HEK293 (cell line): ENCODE data around the gene SLC39A10.

Source experiments
- CTCF ChIA-PET: fragments of 350-600 bp; formaldehyde crosslinking; extraction: SDS; loops from one replicate; lab custom pipeline; 2021; ENCODE audit warnings: antibody characterized with exemption; lab: Yijun Ruan, JAX
- POLR2A ChIA-PET: fragments of 300-600 bp; formaldehyde crosslinking; extraction: SDS; loops from one replicate; lab custom pipeline; 2020; ENCODE audit warnings: antibody characterized with exemption, inconsistent platforms; lab: Yijun Ruan, JAX
- H3K27ac ChIP-seq: fragments of 200-500 bp; sonication (Bioruptor generic); 2 replicates; pipeline ENCODE4 v1.5.1; 2014; ENCODE audit warnings: low read depth, low read length, control low read depth, inconsistent platforms; ENCODE audit errors: extremely low read depth
- H3K36me3 ChIP-seq, 2 experiments: fragments of 200-500 bp in 1 of 2; sonication (Bioruptor generic) in 1 of 2; 1 replicate in 1 of 2; 2 replicates in 1 of 2; pipeline ENCODE4 v1.5.1; 2014 to 2017; ENCODE audit warnings: inconsistent platforms in 2 of 2, low read length in 2 of 2; ENCODE audit not compliant: control insufficient read depth in 2 of 2, insufficient read depth in 1 of 2
- H3K4me1 ChIP-seq: fragments of 200-500 bp; sonication (Bioruptor generic); 2 replicates; pipeline ENCODE4 v1.5.1; 2014; ENCODE audit warnings: mild to moderate bottlenecking, low read length, inconsistent platforms; ENCODE audit not compliant: control insufficient read depth, insufficient read depth
- H3K4me3 ChIP-seq: 2 replicates; pipeline ENCODE4 v1.5.1; 2011; ENCODE audit warnings: low read depth, mild to moderate bottlenecking, control low read depth, low read length, moderate library complexity
- H3K9me3 ChIP-seq: fragments of 200-500 bp; sonication (Bioruptor generic); 2 replicates; pipeline ENCODE4 v1.5.1; 2014; ENCODE audit warnings: low read depth, low read length, inconsistent platforms; ENCODE audit not compliant: control insufficient read depth, insufficient read depth
- BCL11A ChIP-seq: fragments of 450-650 bp; formaldehyde crosslinking; IDR thresholded peaks from 2 replicates; pipeline ENCODE4 v1.5.1; 2016; ENCODE audit warnings: low read depth, missing biosample characterization, missing genetic modification characterization
- INSM2 ChIP-seq: fragments of 450-650 bp; formaldehyde crosslinking; IDR thresholded peaks from 2 replicates; pipeline ENCODE4 v1.5.1; 2016; ENCODE audit warnings: missing biosample characterization, missing genetic modification characterization
- PRDM2 ChIP-seq: fragments of 450-650 bp; formaldehyde crosslinking; IDR thresholded peaks from 2 replicates; pipeline ENCODE4 v1.5.1; 2016; ENCODE audit warnings: missing biosample characterization, missing genetic modification characterization, borderline replicate concordance
- REPIN1 ChIP-seq: fragments of 450-650 bp; formaldehyde crosslinking; IDR thresholded peaks from 2 replicates; pipeline ENCODE4 v1.5.1; 2017; ENCODE audit warnings: missing biosample characterization, missing genetic modification characterization, low read depth
- ZBTB48 ChIP-seq: fragments of 450-650 bp; formaldehyde crosslinking; IDR thresholded peaks from 2 replicates; pipeline ENCODE4 v1.5.1; 2016; ENCODE audit warnings: missing biosample characterization, missing genetic modification characterization
- ZBTB8A ChIP-seq: fragments of 450-650 bp; formaldehyde crosslinking; IDR thresholded peaks from 2 replicates; pipeline ENCODE4 v1.5.1; 2016; ENCODE audit warnings: missing biosample characterization, missing genetic modification characterization
- ZEB2 ChIP-seq: fragments of 450-650 bp; formaldehyde crosslinking; IDR thresholded peaks from 2 replicates; pipeline ENCODE4 v1.5.1; 2016; ENCODE audit warnings: missing biosample characterization, missing genetic modification characterization
- ZFHX2 ChIP-seq: fragments of 450-650 bp; formaldehyde crosslinking; conservative IDR thresholded peaks from 2 replicates; pipeline ENCODE4 v1.5.1; 2016; ENCODE audit warnings: missing biosample characterization, missing genetic modification characterization
- ZNF169 ChIP-seq: fragments of 450-650 bp; formaldehyde crosslinking; IDR thresholded peaks from 2 replicates; pipeline ENCODE4 v1.5.1; 2016; ENCODE audit warnings: missing biosample characterization, missing genetic modification characterization
- ZNF274 ChIP-seq, 2 experiments: fragments of 200-500 bp in 1 of 2; fragments of 450-650 bp in 1 of 2; sonication (Bioruptor generic) in 1 of 2; formaldehyde crosslinking in 1 of 2; IDR thresholded peaks; 2 replicates each; pipeline versions ENCODE4 v1.5.1 to v1.6.1; 2014 to 2016; ENCODE audit warnings: borderline replicate concordance in 1 of 2, inconsistent platforms in 1 of 2, low read length in 1 of 2, missing biosample characterization in 1 of 2, missing genetic modification characterization in 1 of 2
- ZNF292 ChIP-seq: fragments of 450-650 bp; formaldehyde crosslinking; IDR thresholded peaks from 2 replicates; pipeline ENCODE4 v1.5.1; 2016; ENCODE audit warnings: low read depth, missing biosample characterization, missing genetic modification characterization, borderline replicate concordance
- ZNF354C ChIP-seq: fragments of 450-650 bp; formaldehyde crosslinking; IDR thresholded peaks from 2 replicates; pipeline ENCODE4 v1.5.1; 2016; ENCODE audit warnings: missing biosample characterization, missing genetic modification characterization, low read depth, borderline replicate concordance
- ZNF423 ChIP-seq: fragments of 450-650 bp; formaldehyde crosslinking; IDR thresholded peaks from 2 replicates; pipeline ENCODE4 v1.5.1; 2016; ENCODE audit warnings: missing biosample characterization, missing genetic modification characterization
- ZNF521 ChIP-seq: fragments of 450-650 bp; formaldehyde crosslinking; IDR thresholded peaks from 2 replicates; pipeline ENCODE4 v1.5.1; 2017; ENCODE audit warnings: missing biosample characterization, mild to moderate bottlenecking, missing genetic modification characterization
- ZNF747 ChIP-seq: fragments of 450-650 bp; formaldehyde crosslinking; IDR thresholded peaks from 2 replicates; pipeline ENCODE4 v1.5.1; 2016; ENCODE audit warnings: missing biosample characterization, missing genetic modification characterization
- ZNF776 ChIP-seq: fragments of 450-650 bp; formaldehyde crosslinking; IDR thresholded peaks from 2 replicates; pipeline ENCODE4 v1.5.0; 2017; ENCODE audit warnings: missing biosample characterization, missing genetic modification characterization, borderline replicate concordance
- TF ChIP-seq, protein P1 (sequence below): fragments of 450-650 bp; formaldehyde crosslinking; conservative IDR thresholded peaks from 2 replicates; pipeline ENCODE4 v1.5.1; 2016; ENCODE audit warnings: low read depth, missing biosample characterization, missing genetic modification characterization
- TF ChIP-seq, protein P2 (sequence below): fragments of 450-650 bp; formaldehyde crosslinking; IDR thresholded peaks from 2 replicates; pipeline ENCODE4 v1.5.1; 2016; ENCODE audit warnings: missing biosample characterization, missing genetic modification characterization

Gene SLC39A10

GRCh38 chr2:195649629-195650190 lies 7.3 kb upstream of the SLC39A10 start:
- CTCF ChIA-PET: no interaction called here
- H3K4me1 ChIP-seq: no peaks in the 10 kb centered on the region
- POLR2A ChIA-PET: no interaction called here

DNA sequence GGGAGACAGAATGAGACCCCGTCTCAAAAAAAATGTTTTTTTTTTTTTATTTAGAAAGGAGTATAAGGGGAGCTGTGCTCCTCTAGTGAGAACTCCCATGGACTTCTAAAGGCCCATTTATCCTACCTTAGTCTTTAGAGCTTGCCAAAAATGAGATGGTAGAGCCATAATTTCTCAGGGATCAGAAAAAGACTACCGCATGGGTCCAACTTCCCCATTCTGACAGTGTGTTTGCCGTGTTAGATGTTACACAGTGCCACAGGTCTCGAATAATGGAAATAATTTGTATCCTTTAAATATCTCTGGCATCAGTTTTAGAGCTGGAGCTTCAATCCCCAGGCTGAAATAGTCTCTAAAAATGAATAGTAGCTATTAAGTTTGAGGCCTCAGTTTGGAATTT lies 6.0 kb upstream of the SLC39A10 start:
- H3K27ac ChIP-seq: no peak overlapping the region
- H3K36me3 ChIP-seq: no peaks in the 10 kb centered on the region
- ChIA-PET CTCF (no interaction called here), POLR2A (no interaction called here)
- no peaks in the 10 kb centered on the region for H3K9me3 ChIP-seq
- no peak overlapping the region for H3K4me3 ChIP-seq
- TF ChIP-seq ZBTB48 (tag by site-specific recombination) (no peak), ZEB2 (no peak), ZFHX2 (no peak), ZNF776 (tag by site-specific recombination) (no peak), PRDM2 (no peak), REPIN1 (tag by site-specific recombination) (no peak), INSM2 (no peak), ZNF423 (tag by site-specific recombination) (no peak), ZNF169 (tag by site-specific recombination) (no peak), ZNF747 (tag by site-specific recombination) (no peak), ZNF354C (tag by site-specific recombination) (no peak), ZBTB8A (no peak)
- TF ChIP-seq, protein P1, sequence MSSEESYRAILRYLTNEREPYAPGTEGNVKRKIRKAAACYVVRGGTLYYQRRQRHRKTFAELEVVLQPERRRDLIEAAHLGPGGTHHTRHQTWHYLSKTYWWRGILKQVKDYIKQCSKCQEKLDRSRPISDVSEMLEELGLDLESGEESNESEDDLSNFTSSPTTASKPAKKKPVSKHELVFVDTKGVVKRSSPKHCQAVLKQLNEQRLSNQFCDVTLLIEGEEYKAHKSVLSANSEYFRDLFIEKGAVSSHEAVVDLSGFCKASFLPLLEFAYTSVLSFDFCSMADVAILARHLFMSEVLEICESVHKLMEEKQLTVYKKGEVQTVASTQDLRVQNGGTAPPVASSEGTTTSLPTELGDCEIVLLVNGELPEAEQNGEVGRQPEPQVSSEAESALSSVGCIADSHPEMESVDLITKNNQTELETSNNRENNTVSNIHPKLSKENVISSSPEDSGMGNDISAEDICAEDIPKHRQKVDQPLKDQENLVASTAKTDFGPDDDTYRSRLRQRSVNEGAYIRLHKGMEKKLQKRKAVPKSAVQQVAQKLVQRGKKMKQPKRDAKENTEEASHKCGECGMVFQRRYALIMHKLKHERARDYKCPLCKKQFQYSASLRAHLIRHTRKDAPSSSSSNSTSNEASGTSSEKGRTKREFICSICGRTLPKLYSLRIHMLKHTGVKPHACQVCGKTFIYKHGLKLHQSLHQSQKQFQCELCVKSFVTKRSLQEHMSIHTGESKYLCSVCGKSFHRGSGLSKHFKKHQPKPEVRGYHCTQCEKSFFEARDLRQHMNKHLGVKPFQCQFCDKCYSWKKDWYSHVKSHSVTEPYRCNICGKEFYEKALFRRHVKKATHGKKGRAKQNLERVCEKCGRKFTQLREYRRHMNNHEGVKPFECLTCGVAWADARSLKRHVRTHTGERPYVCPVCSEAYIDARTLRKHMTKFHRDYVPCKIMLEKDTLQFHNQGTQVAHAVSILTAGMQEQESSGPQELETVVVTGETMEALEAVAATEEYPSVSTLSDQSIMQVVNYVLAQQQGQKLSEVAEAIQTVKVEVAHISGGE (tag by site-specific recombination): no peak
- TF ChIP-seq, protein P2, sequence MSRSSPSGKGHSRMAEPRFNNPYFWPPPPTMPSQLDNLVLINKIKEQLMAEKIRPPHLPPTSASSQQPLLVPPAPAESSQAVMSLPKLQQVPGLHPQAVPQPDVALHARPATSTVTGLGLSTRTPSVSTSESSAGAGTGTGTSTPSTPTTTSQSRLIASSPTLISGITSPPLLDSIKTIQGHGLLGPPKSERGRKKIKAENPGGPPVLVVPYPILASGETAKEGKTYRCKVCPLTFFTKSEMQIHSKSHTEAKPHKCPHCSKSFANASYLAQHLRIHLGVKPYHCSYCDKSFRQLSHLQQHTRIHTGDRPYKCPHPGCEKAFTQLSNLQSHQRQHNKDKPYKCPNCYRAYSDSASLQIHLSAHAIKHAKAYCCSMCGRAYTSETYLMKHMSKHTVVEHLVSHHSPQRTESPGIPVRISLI (tag by site-specific recombination): no peak
- no peaks in the 10 kb centered on the region for H3K4me1 ChIP-seq

More at GRCh38 chr2:195649629-195650190, 7.3 kb upstream of the SLC39A10 start:
- Histone ChIP-seq H3K36me3 (no peaks in the 10 kb centered on the region), H3K4me3 (no peak overlapping the region), H3K27ac (no peak overlapping the region), H3K9me3 (no peaks in the 10 kb centered on the region)
- TF ChIP-seq ZNF292 (tag by site-specific recombination) (no peak), ZNF274 (IDR thresholded peaks at IDR 0.05; ENCODE audit: low read length) (no peak), ZNF274 (tag by site-specific recombination; IDR thresholded peaks at IDR 0.05; ENCODE audit: borderline replicate concordance) (no peak), ZNF521 (tag by site-specific recombination) (no peak), ZNF354C (tag by site-specific recombination) (no peak), BCL11A (tag by site-specific recombination) (no peak), ZEB2 (no peak)
